NK-92 (cell line): ENCODE measurements around the gene SURF6.
"Not testable (repeated sequence)": the region's sequence is repeated elsewhere in the genome, so short reads cannot be mapped to it uniquely, and the experiment has no call there.

Experiments
- DNase-seq: peaks from one replicate; lab custom pipeline; 2025; ENCODE audit not compliant: unreplicated experiment; lab: John Stamatoyannopoulos, UW

The SURF6 gene

DNA sequence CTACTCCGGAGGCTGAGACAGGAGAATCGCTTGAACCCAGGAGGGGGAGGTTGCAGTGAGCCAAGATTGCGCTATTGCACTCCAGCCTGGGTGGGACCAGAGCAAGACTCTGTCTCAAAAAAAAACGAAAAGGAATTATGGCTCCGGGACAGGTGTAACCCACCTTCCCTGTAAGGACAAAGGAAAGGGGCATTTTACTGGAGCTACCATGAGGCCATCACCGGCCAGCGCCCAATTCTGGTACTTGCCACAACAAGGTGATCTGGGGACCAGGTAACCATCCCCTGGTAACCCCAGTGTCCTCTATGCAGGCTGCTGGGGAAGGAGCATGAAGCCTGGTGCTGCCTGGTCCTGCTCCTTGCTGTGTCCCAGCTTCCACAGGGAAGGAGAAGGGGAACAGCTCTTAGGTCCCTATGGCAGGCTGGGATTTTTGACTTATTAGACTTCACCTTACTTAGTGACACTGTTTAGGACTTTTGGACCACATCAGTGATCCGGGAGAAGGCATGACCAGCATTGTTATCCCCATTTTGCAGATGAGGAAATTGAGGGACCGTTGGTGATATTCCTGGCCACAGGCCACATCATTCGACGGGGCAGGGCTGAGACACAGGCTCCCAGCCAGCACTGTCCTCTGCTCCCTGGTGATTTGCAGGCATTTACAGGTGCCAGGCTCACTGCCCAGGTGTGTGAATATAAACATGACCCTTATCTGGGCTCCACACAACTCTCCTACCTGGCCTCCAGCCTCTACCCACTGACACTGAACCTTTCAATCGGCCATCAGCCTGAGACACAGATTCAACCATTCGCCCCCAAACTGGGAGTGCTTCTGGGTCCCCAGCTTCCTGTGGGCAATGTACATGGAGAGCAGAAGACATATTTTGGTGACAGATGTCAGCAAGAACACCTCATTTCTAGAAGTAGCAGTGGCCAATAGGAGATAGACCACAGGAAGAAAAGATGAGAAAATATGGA is 34.4 kb downstream of the SURF6 start:
- DNase-seq = no peak

GRCh38 chr9:133299996-133300395 is 36.0 kb downstream of the SURF6 start:
- DNase-seq = not testable (repeated sequence)

- no peak for DNase-seq
Observed at GRCh38 chr9:133294257-133294656, 41.7 kb downstream of the SURF6 start.

- DNase-seq = no peak
Observed at GRCh38 chr9:133290751-133291302, 45.2 kb downstream of the SURF6 start.

DNA sequence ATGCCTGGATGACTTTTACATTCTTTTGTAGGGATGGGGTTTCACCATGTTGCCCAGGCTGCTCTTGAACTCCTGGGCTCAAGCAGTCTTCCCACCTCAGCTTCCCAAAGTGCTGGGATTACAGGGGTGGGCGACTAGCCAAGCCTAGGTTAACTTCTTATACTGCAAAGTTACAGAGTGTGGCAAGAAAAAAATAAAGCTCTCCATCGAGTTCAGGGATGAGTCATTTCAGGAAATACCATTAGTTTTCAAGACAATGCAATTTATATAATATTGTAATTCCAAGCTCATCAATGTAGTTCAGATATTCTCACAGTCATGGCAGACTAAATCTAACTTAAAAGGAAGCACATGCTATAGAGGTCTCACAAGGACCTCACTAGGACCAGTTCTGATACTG is 49.5 kb downstream of the SURF6 start:
- no peak for DNase-seq

- DNase-seq = no peak
Observed at GRCh38 chr9:133285252-133285775, 50.7 kb downstream of the SURF6 start.

GRCh38 chr9:133284362-133284761 is 51.6 kb downstream of the SURF6 start:
- no peak for DNase-seq

DNA sequence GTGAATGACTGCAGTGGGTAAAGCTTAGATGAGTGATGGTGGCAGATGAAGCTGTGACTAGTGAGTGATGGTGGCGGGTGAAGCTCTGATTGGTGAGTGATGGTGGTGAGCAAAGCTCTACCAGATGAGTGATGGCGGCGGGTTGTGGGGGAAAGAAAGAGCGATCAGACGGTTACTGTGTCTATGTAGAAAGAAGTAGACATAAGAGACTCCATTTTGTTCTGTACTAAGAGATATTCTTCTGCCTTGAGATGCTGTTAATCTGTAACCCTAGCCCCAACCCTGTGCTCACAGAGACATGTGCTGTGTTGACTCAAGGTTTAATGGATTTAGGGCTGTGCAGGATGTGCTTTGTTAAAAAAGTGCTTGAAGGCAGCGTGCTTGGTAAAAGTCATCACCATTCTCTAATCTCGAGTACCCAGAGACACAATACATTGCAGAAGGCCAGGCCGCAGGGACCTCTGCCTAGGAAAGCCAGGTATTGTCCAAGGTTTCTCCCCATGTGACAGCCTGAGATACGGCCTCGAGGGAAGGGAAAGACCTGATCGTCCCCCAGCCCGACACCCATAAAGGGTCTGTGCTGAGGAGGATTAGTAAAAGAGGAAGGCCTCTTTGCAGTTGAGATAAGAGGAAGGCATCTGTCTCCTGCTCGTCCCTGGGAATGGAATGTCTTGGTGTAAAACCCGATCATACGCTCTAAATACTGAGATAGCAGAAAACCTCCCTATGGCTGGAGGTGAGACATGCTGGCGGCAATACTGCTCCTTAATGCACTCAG is 52.5 kb downstream of the SURF6 start:
- not testable (repeated sequence) for DNase-seq

DNA sequence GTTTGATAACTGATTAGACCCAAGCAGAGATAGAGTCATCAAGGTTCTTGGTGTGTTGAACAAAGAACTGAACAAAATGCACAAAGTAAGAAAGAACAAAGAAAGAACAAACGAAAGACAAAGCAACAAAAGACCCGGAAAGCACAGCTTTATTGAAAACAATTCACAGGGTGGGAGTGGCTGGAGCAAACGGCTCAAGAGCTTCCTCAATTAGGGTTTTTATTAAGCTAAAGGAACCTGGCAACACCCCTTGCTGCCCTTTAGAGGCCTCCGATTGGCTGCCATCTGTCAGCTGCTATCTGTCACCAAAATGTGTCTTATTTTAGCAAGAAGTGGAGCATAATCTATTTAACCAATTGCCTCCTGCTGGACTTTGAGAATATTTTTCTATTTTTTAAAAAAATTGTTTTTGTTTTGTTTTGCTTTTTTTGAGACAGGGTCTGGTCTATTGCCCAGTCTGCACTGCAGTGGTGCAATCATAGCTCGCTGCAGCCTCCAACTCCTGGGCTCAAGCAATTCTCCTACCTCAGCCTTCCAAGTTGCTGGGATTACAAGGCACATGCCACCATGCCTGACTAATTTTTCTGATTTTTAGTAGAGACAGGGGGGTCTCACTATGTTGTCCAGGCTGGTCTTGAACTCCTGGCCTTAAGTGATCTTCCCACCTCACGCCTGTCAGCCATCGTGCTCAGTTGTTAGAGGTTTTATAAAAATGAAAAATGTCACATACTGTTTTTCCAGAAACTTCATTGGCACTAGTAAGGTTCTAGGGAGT is 53.3 kb downstream of the SURF6 start:
- no peak for DNase-seq

GRCh38 chr9:133280392-133280791 is 55.6 kb downstream of the SURF6 start:
- no peak for DNase-seq
